GM20000 (cell line): ENCODE data around the gene CUL2.
"Not testable (repeated sequence)": the region's sequence is repeated elsewhere in the genome, so short reads cannot be mapped to it uniquely, and the experiment has no call there.

Source experiments
- DNase-seq: peaks from one replicate; pipeline ENCODE4 v3.0.0; 2012; ENCODE audit warnings: low spot score
- CTCF ChIP-seq: IDR thresholded peaks from 2 replicates; pipeline ENCODE4 v1.5.1; 2012; ENCODE audit warnings: mild to moderate bottlenecking, control low read depth; ENCODE audit errors: extremely low read depth, missing control alignments

CUL2 gene

GRCh38 chr10:35058134-35058533 lies 32.0 kb downstream of the CUL2 start:
- TF ChIP-seq CTCF: no peak
- DNase-seq: peak; percentile 26

GRCh38 chr10:35056686-35057085 lies 33.5 kb downstream of the CUL2 start:
- no peak for TF ChIP-seq CTCF
- DNase-seq: no peak

GRCh38 chr10:35056133-35056532 lies 34.0 kb downstream of the CUL2 start:
- no peak for DNase-seq

DNA sequence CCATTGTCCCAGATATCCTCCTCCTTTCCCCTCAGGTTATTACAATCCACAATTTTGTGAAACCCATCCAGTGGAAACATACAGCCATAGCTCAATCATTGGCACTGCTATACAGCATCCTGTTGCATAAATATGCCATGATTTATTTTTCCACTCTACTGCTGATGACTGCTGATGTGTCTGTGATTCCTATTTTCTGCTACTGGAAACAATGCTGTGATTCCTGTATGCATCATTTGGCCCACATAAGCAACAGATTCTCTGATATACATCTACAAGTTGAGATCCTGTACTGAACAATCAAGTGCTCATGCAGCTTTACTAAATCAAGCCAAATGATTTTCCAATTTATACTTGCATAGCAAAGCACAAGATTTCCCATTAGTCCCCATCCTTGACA lies 39.6 kb downstream of the CUL2 start:
- no peak for TF ChIP-seq CTCF
- DNase-seq: no peak

More at GRCh38 chr10:35056133-35056532, 34.0 kb downstream of the CUL2 start:
- no peak for TF ChIP-seq CTCF

DNA sequence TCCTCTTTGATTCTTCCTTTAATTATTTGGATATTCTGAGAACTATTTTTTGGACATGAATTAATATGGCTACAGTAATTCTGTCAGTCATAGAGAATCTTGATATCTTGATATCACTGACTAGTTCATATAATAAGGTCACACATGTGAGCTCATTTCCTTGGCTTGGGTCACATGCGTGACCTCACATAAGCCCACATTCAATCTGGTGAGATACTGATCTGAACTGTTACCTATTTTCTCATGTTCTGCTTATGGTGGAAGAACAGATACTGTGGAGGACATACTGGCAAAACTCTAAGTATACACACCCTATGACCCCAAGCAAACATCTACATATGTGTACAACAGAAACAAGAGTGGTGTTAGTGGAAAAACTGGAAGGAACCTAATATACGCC lies 44.1 kb downstream of the CUL2 start:
- no peak for TF ChIP-seq CTCF
- DNase-seq: no peak

- DNase-seq: not testable (repeated sequence)
These were observed 44.9 kb downstream of the CUL2 start for GRCh38 chr10:35045275-35045674.

GRCh38 chr10:35043796-35044344 lies 46.3 kb downstream of the CUL2 start:
- TF ChIP-seq CTCF: no peak

GRCh38 chr10:35042783-35043182 lies 47.4 kb downstream of the CUL2 start:
- TF ChIP-seq CTCF: no peak
- DNase-seq: no peak

More at GRCh38 chr10:35043796-35044344, 46.3 kb downstream of the CUL2 start:
- no peak for DNase-seq
